ENCODE measurements around the gene SLC26A3.

DNA sequence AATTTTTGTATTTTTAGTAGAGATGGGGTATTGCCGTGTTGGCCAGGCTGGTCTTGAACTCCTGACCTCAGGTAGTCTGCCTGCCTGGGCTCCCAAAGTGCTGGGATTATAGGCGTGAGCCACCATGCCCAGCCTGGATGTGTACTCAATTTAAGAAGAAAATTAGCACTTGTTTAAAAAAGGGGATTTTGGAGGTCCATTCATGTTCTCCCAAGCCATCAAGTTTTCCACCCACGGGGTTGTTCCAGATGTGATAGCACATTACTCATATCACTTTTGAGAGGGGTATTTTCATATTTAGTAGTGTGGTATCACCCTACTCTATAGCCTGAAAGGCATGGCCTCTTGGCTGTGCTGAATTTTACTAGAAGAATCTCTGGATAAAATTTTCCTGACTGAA, 10.5 kb upstream of the SLC26A3 start:
- TF ChIP-seq EP300 (IDR thresholded peaks at IDR 0.05) (no peak), POLR2A (IDR thresholded peaks at IDR 0.05) (no peak), POLR2AphosphoS5 (IDR thresholded peaks at IDR 0.05) (no peak)
- TF ChIP-seq, protein P1, sequence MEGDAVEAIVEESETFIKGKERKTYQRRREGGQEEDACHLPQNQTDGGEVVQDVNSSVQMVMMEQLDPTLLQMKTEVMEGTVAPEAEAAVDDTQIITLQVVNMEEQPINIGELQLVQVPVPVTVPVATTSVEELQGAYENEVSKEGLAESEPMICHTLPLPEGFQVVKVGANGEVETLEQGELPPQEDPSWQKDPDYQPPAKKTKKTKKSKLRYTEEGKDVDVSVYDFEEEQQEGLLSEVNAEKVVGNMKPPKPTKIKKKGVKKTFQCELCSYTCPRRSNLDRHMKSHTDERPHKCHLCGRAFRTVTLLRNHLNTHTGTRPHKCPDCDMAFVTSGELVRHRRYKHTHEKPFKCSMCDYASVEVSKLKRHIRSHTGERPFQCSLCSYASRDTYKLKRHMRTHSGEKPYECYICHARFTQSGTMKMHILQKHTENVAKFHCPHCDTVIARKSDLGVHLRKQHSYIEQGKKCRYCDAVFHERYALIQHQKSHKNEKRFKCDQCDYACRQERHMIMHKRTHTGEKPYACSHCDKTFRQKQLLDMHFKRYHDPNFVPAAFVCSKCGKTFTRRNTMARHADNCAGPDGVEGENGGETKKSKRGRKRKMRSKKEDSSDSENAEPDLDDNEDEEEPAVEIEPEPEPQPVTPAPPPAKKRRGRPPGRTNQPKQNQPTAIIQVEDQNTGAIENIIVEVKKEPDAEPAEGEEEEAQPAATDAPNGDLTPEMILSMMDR (IDR thresholded peaks at IDR 0.05) = no peak
